SK-N-SH (cell line): ENCODE measurements around the gene CDH13. TPM values are rescaled to one million over a fixed set of nuclear protein-coding genes. Genes with fewer than 3 reads are reported as not detected.

Experiments used
- CTCF ChIA-PET: fragments of 300-600, 350-600 bp; formaldehyde crosslinking; extraction: SDS; loops from one replicate; lab custom pipeline; 2021; lab: Yijun Ruan, JAX
- POLR2A ChIA-PET: fragments of 350-600 bp; sonication (Branson Sonifier 250); formaldehyde crosslinking; extraction: SDS; loops from one replicate; lab custom pipeline; 2020; ENCODE audit warnings: antibody characterized with exemption, inconsistent platforms; lab: Yijun Ruan, JAX
- DNase-seq: peaks from one replicate; pipeline ENCODE4 v3.0.0; 2012
- H2AFZ ChIP-seq: fragments of 200-600 bp; sonication (generic); 2 replicates; pipeline ENCODE4 v1.8.1; 2016; ENCODE audit warnings: antibody characterized with exemption, mild to moderate bottlenecking, low read depth
- H3F3A ChIP-seq: fragments of 200-600 bp; sonication (generic); replicated peaks from 2 replicates; pipeline ENCODE3; 2016; ENCODE audit warnings: antibody characterized with exemption, mild to moderate bottlenecking; ENCODE audit not compliant: insufficient read depth
- H3K27ac ChIP-seq, 2 experiments: fragments of 200-500 bp in 1 of 2; fragments of 200-600 bp in 1 of 2; sonication (Bioruptor generic) in 1 of 2; sonication (generic), shearing (Covaris generic) in 1 of 2; 2 replicates each; pipeline versions ENCODE4 v1.5.1 to v1.6.1; 2014 to 2016; ENCODE audit warnings: low read depth in 2 of 2, inconsistent platforms in 1 of 2, low read length in 1 of 2, mild to moderate bottlenecking in 1 of 2, mixed read lengths in 1 of 2
- H3K27me3 ChIP-seq: fragments of 200-600 bp; sonication (generic), shearing (Covaris generic); 2 replicates; pipeline ENCODE4 v1.6.1; 2016; ENCODE audit warnings: mixed run types; ENCODE audit not compliant: insufficient read depth
- H3K36me3 ChIP-seq, 2 experiments: fragments of 200-500 bp in 1 of 2; fragments of 200-600 bp in 1 of 2; sonication (Bioruptor generic) in 1 of 2; sonication (generic) in 1 of 2; replicated peaks in 1 of 2; 2 replicates each; pipeline versions ENCODE3 to v1.5.1; 2014 to 2016; ENCODE audit warnings: low read length in 1 of 2, mild to moderate bottlenecking in 1 of 2; ENCODE audit not compliant: insufficient read depth in 2 of 2, control insufficient read depth in 1 of 2
- H3K4me1 ChIP-seq, 2 experiments: fragments of 200-500 bp in 1 of 2; fragments of 200-600 bp in 1 of 2; sonication (Bioruptor generic) in 1 of 2; sonication (generic), shearing (Covaris generic) in 1 of 2; 2 replicates each; pipeline versions ENCODE4 v1.5.1 to v1.6.1; 2014 to 2016; ENCODE audit warnings: low read depth in 1 of 2, low read length in 1 of 2, mixed run types in 1 of 2; ENCODE audit not compliant: insufficient read depth in 2 of 2, control insufficient read depth in 1 of 2
- H3K4me2 ChIP-seq: fragments of 200-600 bp; sonication (generic), shearing (Covaris generic); 2 replicates; pipeline ENCODE4 v1.6.1; 2017; ENCODE audit warnings: mixed run types
- H3K4me3 ChIP-seq, 2 experiments: fragments of 200-500 bp in 1 of 2; fragments of 200-600 bp in 1 of 2; sonication (Bioruptor generic) in 1 of 2; sonication (generic), shearing (Covaris generic) in 1 of 2; 2 replicates each; pipeline versions ENCODE4 v1.5.1 to v1.8.1; 2014 to 2016; ENCODE audit warnings: low read depth in 2 of 2, inconsistent platforms in 1 of 2, low read length in 1 of 2, mild to moderate bottlenecking in 1 of 2, mixed read lengths in 1 of 2, moderate library complexity in 1 of 2
- H3K79me2 ChIP-seq: fragments of 200-600 bp; sonication (generic); 2 replicates; pipeline ENCODE4 v1.8.1; 2017; ENCODE audit warnings: mild to moderate bottlenecking; ENCODE audit not compliant: insufficient read depth
- H3K9ac ChIP-seq: fragments of 200-600 bp; sonication (generic); 2 replicates; pipeline ENCODE4 v1.6.1; 2017; ENCODE audit warnings: mixed run types
- H3K9me2 ChIP-seq: fragments of 200-600 bp; sonication (generic); 2 replicates; pipeline ENCODE4 v1.6.1; 2017; ENCODE audit warnings: mixed run types
- H3K9me3 ChIP-seq: fragments of 200-600 bp; sonication (generic); 2 replicates; pipeline ENCODE4 v1.6.1; 2017; ENCODE audit warnings: mixed run types, mild to moderate bottlenecking, moderate library complexity
- H4K20me1 ChIP-seq: fragments of 200-600 bp; sonication (generic); 2 replicates; pipeline ENCODE4 v1.6.1; 2017; ENCODE audit warnings: mild to moderate bottlenecking, mixed run types; ENCODE audit not compliant: insufficient read depth
- EZH2phosphoT487 ChIP-seq: fragments of 200-600 bp; sonication (generic); IDR thresholded peaks from 2 replicates; pipeline ENCODE4 v1.6.1; 2017; ENCODE audit warnings: low read depth, mixed run types, mild to moderate bottlenecking, antibody characterized with exemption, moderate library complexity, borderline replicate concordance
- FOXJ3 ChIP-seq: sonication (generic); formaldehyde crosslinking; IDR thresholded peaks from 2 replicates; pipeline ENCODE4 v1.5.1; 2020; ENCODE audit warnings: mild to moderate bottlenecking, missing genetic modification reagents
- POLR2AphosphoS5 ChIP-seq: IDR thresholded peaks from 2 replicates; pipeline ENCODE4 v1.6.1; 2012; ENCODE audit warnings: low read depth, low read length
- RAD21 ChIP-seq: IDR thresholded peaks from 2 replicates; pipeline ENCODE4 v1.6.1; 2012; ENCODE audit warnings: mild to moderate bottlenecking, low read length
- RXRA ChIP-seq: IDR thresholded peaks from 2 replicates; pipeline ENCODE4 v1.4.0; 2012; ENCODE audit warnings: low read depth, mild to moderate bottlenecking, borderline replicate concordance
- SMC3 ChIP-seq: IDR thresholded peaks from 2 replicates; pipeline ENCODE4 v1.6.1; 2012; ENCODE audit warnings: low read depth, low read length, improper control_type of control experiment
- YY1 ChIP-seq: IDR thresholded peaks from 2 replicates; pipeline ENCODE4 v1.4.0; 2012; ENCODE audit warnings: low read depth, mild to moderate bottlenecking
- WGBS: methylation state at CpG from one replicate; pipeline ENCODE4 v1.1.6; 2017; ENCODE audit warnings: low lambda C conversion rate; 5-methylcytosine and 5-hydroxymethylcytosine counted together
- polyA plus RNA-seq, 3 experiments: library from polyadenylated mRNA; depleted of rRNA; stranded (reverse); fragments of >200 nt; gene quantifications; 2 replicates each; pipeline ENCODE4 v1.2.3, GENCODE V29; 2012
- TF ChIP-seq, protein P1 (sequence below): fragments of 150-350 bp; IDR thresholded peaks from 2 replicates; pipeline ENCODE4 v1.6.1; 2016; ENCODE audit warnings: mild to moderate bottlenecking, low read depth, low read length
- TF ChIP-seq, protein P2 (sequence below): fragments of 200-600 bp; sonication (generic); IDR thresholded peaks from 2 replicates; pipeline ENCODE4 v1.6.1; 2017; ENCODE audit warnings: antibody characterized with exemption, mild to moderate bottlenecking, moderate library complexity

Gene CDH13
- polyA plus RNA-seq, 1 of the 3 experiments (the other 2 are of a cell fraction): 93.0 TPM

DNA sequence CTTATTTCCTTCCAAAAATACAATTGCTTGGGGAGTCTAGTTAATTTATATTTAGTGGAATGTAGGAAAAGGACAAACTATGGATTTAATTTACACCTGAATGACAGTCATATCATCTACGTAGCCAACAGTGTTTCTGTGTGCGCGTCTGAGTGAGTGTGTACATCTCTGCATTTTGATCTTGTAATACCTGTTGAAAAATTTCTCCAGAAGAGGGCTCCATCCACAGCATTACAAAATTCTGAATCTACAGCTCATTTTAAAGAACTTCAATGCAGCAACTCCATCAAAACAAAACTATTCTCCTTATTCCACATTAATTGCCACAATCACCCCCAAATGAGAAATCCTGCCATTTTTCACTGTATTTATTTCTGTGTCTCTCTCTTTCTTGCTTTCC, 3.9 kb downstream of the CDH13 start:
- H3K4me3 ChIP-seq: no peak overlapping the region; a peak in 1 of 4 replicates
- H2AFZ ChIP-seq: no peak overlapping the region
- ChIA-PET CTCF (interaction anchor here (0.6 to 2.2 kb wide), 4 partner anchors 9 to 684 kb away, joined by 3 to 5 read pairs (median 4); no protein-coding TSS in a partner anchor), POLR2A (no interaction called here)
- peaks cover 38% of the 10 kb centered on the region for H3F3A ChIP-seq
- DNase-seq: no peak
- peak overlapping the region; percentile 82; the same call in 1 of the 2 replicates for H3K9ac ChIP-seq
- no peaks in the 10 kb centered on the region for H3K27me3 ChIP-seq
- H3K4me1 ChIP-seq: peaks cover 0 to 32% of the 10 kb centered on the region in 2 experiments; a peak in 3 of 4 replicates
- H3K27ac ChIP-seq: peak overlapping the region in 1 of 2 experiments; percentile 86; a peak in 3 of 4 replicates
- H3K9me2 ChIP-seq: no peaks in the 10 kb centered on the region
- H3K9me3 ChIP-seq: no peaks in the 10 kb centered on the region
- no peaks in the 10 kb centered on the region for H3K36me3 ChIP-seq
- H3K79me2 ChIP-seq: peaks cover 63% of the 10 kb centered on the region
- TF ChIP-seq FOXJ3: no peak
- TF ChIP-seq RXRA: no peak
- peak; percentile 36; the same call in 1 of the 2 replicates for TF ChIP-seq RAD21
- TF ChIP-seq, protein P1, sequence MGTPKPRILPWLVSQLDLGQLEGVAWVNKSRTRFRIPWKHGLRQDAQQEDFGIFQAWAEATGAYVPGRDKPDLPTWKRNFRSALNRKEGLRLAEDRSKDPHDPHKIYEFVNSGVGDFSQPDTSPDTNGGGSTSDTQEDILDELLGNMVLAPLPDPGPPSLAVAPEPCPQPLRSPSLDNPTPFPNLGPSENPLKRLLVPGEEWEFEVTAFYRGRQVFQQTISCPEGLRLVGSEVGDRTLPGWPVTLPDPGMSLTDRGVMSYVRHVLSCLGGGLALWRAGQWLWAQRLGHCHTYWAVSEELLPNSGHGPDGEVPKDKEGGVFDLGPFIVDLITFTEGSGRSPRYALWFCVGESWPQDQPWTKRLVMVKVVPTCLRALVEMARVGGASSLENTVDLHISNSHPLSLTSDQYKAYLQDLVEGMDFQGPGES: no peak
- peak; percentile 33 for TF ChIP-seq SMC3
- no peak for TF ChIP-seq EZH2phosphoT487
- TF ChIP-seq, protein P2, sequence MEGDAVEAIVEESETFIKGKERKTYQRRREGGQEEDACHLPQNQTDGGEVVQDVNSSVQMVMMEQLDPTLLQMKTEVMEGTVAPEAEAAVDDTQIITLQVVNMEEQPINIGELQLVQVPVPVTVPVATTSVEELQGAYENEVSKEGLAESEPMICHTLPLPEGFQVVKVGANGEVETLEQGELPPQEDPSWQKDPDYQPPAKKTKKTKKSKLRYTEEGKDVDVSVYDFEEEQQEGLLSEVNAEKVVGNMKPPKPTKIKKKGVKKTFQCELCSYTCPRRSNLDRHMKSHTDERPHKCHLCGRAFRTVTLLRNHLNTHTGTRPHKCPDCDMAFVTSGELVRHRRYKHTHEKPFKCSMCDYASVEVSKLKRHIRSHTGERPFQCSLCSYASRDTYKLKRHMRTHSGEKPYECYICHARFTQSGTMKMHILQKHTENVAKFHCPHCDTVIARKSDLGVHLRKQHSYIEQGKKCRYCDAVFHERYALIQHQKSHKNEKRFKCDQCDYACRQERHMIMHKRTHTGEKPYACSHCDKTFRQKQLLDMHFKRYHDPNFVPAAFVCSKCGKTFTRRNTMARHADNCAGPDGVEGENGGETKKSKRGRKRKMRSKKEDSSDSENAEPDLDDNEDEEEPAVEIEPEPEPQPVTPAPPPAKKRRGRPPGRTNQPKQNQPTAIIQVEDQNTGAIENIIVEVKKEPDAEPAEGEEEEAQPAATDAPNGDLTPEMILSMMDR: peak; percentile 65
- no peaks in the 10 kb centered on the region for H4K20me1 ChIP-seq
- 63% methylated on average over 3 of the region's 3 CpGs for WGBS
- peak overlapping the region; percentile 99; the same call in 1 of the 2 replicates for H3K4me2 ChIP-seq

DNA sequence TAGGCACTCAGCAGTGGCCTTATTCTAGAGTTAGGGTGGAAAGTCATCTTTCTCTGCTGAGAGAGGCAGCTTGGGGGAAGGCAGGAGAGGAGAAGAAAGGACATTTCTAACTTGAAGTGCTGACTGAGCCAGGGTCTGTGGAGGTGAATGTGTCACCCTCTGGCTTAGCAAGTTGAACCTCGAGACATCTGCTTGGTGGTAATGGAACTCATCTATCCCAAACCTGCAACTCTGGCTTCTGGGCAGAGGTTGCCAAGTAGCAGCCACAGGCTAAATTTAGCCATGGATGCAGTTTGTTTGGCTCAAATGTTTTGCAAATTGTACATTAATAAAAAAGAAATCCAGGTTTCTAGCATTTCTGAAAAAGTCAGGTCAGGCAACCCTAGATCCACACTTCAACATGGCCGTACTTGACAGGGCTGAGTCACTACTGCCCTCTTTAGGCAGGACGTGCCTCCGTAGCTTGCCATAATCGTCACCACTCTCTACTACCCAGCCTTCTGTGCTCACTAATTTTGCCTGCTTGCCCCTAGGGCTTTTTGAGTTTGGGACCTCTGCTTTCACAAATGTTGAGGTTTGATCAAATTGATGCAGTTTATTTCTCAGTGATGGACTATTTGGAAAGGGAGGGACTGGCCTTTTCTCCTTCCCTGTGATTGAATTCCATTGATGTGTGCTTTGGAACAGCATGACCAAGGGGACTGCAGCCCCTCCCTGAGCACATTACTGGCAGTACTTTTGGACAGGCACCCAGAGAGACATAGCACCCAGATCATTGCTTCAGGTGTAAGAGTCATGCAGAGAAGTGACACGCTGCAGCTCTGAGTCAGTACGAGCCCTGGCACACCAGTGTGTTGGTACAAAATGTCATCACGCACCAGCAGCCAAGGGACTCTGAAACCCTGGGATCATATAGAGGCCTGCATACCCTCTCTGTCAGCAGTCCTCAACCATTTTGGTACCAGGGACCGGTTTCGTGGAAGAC, 5.2 kb downstream of the CDH13 start:
- H3K79me2 ChIP-seq: peaks cover 73% of the 10 kb centered on the region
- H3K27me3 ChIP-seq: no peaks in the 10 kb centered on the region
- H3K4me1 ChIP-seq: peaks cover 0 to 32% of the 10 kb centered on the region in 2 experiments; a peak in 3 of 4 replicates
- CTCF ChIA-PET: interaction anchor here (1.0 to 2.2 kb wide), 3 partner anchors 7 to 369 kb away, joined by 3 to 5 read pairs (median 4); no protein-coding TSS in a partner anchor
- H3K27ac ChIP-seq: peak overlapping the region in 1 of 2 experiments; percentile 86; a peak in 1 of 4 replicates
- H3K9ac ChIP-seq: no peak overlapping the region
- POLR2A ChIA-PET: no interaction called here
- H2AFZ ChIP-seq: no peak overlapping the region
- H3F3A ChIP-seq: peaks cover 38% of the 10 kb centered on the region
- H4K20me1 ChIP-seq: no peaks in the 10 kb centered on the region
- no peak overlapping the region for H3K4me3 ChIP-seq
- H3K9me3 ChIP-seq: no peaks in the 10 kb centered on the region
- WGBS: 69% methylated on average over 10 of the region's 10 CpGs
- peak; percentile 38 for DNase-seq
- H3K9me2 ChIP-seq: no peaks in the 10 kb centered on the region
- no peak overlapping the region for H3K4me2 ChIP-seq
- TF ChIP-seq RAD21: peak; percentile 25
- TF ChIP-seq POLR2AphosphoS5: no peak
- peak; percentile 48; the same call in 1 of the 2 replicates for TF ChIP-seq YY1
- no peak for TF ChIP-seq FOXJ3
- TF ChIP-seq, protein P2: peak; percentile 54
- no peaks in the 10 kb centered on the region for H3K36me3 ChIP-seq
